ENCODE measurements around the gene NKAIN1. TPM values are rescaled to one million over a fixed set of nuclear protein-coding genes. Genes with fewer than 3 reads are reported as not detected.

NKAIN1 gene
- total RNA-seq, 1 experiment from 2014 or later: not detected

DNA sequence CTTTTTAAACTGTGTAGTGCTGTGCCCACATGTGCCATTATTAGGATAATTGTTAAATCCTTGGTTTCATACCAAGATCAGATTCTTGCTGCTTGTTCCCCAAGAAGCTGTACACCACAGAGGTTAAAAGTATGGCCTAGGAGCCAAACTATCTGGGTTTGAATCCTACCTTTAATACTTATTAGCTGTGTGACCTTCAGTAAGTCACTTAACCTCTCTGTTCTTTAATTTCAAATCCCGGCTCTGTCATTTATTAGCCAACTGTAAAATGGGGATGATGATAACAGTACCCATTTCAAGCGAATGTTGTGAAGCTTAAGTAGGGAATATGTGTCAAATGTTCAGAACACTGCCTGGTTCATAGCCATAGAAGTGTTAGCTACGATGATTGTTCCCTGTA is 32.6 kb downstream of the NKAIN1 start:
- Mint-ChIP-seq H3K9me3 (ENCODE audit: low read depth, unreplicated experiment) (no peaks in the 10 kb centered on the region), H3K4me1 (ENCODE audit: low read depth, unreplicated experiment) (no peaks in the 10 kb centered on the region), H3K36me3 (ENCODE audit: insufficient read depth, unreplicated experiment) (no peaks in the 10 kb centered on the region), H3K27ac (ENCODE audit: unreplicated experiment) (no peak overlapping the region), H3K4me3 (ENCODE audit: low read depth, unreplicated experiment) (no peak overlapping the region), H3K27me3 (ENCODE audit: unreplicated experiment) (no peaks in the 10 kb centered on the region)
- intact Hi-C loops (cut with micrococcal nuclease; ENCODE audit: unreplicated experiment): no loop called here
- CTCF ChIA-PET: interaction anchor here (0.6 kb wide), 1 partner anchor 11 kb away, joined by 5 read pairs; no protein-coding TSS in a partner anchor
- DNase-seq: no peak
- TF ChIP-seq, protein P1, sequence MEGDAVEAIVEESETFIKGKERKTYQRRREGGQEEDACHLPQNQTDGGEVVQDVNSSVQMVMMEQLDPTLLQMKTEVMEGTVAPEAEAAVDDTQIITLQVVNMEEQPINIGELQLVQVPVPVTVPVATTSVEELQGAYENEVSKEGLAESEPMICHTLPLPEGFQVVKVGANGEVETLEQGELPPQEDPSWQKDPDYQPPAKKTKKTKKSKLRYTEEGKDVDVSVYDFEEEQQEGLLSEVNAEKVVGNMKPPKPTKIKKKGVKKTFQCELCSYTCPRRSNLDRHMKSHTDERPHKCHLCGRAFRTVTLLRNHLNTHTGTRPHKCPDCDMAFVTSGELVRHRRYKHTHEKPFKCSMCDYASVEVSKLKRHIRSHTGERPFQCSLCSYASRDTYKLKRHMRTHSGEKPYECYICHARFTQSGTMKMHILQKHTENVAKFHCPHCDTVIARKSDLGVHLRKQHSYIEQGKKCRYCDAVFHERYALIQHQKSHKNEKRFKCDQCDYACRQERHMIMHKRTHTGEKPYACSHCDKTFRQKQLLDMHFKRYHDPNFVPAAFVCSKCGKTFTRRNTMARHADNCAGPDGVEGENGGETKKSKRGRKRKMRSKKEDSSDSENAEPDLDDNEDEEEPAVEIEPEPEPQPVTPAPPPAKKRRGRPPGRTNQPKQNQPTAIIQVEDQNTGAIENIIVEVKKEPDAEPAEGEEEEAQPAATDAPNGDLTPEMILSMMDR (IDR thresholded peaks at IDR 0.05; ENCODE audit: unreplicated experiment): no peak
- no TSS peak for BruUV-seq (replicated peaks)

DNA sequence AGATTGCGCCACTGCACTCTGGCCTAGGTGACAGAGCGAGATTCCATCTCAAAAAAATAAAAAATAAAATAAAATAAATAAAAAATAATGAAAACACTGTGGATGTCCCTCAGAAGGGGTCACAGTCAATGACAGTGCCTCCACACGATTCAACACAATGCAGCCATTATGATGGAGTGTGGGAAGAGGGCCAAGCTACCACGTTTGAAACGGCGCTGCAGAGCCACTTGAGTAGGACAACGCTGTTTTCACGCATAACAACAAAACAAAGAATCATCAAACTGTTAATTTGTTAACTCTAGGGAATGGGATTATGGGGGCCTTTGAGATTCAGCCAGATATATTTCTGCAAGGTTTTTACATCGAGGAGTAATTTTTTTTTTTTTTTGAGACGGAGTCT is 36.5 kb downstream of the NKAIN1 start:
- CTCF ChIA-PET: interaction anchor here (0.6 kb wide), 1 partner anchor 33 kb away, joined by 4 read pairs; no protein-coding TSS in a partner anchor
- DNase-seq: no peak
- no peaks in the 10 kb centered on the region for H3K9me3 Mint-ChIP-seq (ENCODE audit: low read depth, unreplicated experiment)
- TF ChIP-seq, protein P1 (IDR thresholded peaks at IDR 0.05; ENCODE audit: unreplicated experiment): no peak
- H3K27me3 Mint-ChIP-seq (ENCODE audit: unreplicated experiment): no peaks in the 10 kb centered on the region
- BruUV-seq (replicated peaks): no TSS peak
- H3K4me1 Mint-ChIP-seq (ENCODE audit: low read depth, unreplicated experiment): no peaks in the 10 kb centered on the region
- intact Hi-C loops (cut with micrococcal nuclease; ENCODE audit: unreplicated experiment): no loop called here
- no peak overlapping the region for H3K27ac Mint-ChIP-seq (ENCODE audit: unreplicated experiment)
- no peak overlapping the region for H3K4me3 Mint-ChIP-seq (ENCODE audit: low read depth, unreplicated experiment)
- no peaks in the 10 kb centered on the region for H3K36me3 Mint-ChIP-seq (ENCODE audit: insufficient read depth, unreplicated experiment)

DNA sequence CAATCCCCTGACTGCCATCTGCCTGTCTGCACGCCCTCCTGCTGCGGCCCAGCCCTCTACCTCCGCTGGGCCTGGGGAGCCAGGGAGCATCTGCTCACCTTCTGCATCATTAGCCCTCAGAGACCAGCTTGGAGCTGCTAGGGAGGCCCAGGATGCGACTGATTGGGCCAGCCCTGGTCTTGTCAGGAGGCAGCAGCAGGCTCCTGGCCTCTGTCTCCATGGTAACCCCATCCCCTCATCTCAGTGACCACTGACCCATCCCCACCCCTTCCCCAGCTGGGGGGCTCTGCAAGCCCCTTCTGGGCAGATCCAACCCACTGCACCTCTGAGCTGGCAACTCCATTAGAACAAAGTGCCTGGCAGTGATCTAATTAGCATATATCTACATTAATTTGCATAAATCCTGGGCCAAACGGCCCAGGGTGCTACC is 37.7 kb downstream of the NKAIN1 start:
- no peak overlapping the region for H3K4me3 Mint-ChIP-seq (ENCODE audit: low read depth, unreplicated experiment)
- CTCF ChIA-PET: interaction anchor here (0.7 kb wide), 1 partner anchor 14 kb away, joined by 3 read pairs; no protein-coding TSS in a partner anchor
- TF ChIP-seq, protein P1 (IDR thresholded peaks at IDR 0.05; ENCODE audit: unreplicated experiment): no peak

DNA sequence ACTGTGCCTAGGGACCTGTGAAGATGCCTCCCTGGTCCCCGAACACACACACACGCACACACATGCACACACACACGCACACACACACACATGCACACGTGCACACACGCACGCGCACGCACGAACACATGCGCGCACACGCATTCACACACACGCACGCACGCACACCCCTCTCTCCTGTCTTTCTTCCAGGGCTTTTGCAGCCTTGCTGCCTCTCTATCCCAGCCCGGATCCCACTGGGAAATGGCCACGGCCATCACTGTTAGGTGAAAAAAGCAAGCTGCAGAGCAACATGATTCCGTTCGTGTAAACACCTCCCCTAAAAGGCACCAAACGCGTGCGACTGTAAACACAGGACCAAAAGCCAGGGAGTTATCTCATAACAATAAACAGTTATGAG is 39.7 kb downstream of the NKAIN1 start:
- Mint-ChIP-seq H3K4me1 (ENCODE audit: low read depth, unreplicated experiment) (no peaks in the 10 kb centered on the region), H3K36me3 (ENCODE audit: insufficient read depth, unreplicated experiment) (no peaks in the 10 kb centered on the region), H3K27me3 (ENCODE audit: unreplicated experiment) (no peaks in the 10 kb centered on the region), H3K4me3 (ENCODE audit: low read depth, unreplicated experiment) (no peak overlapping the region), H3K9me3 (ENCODE audit: low read depth, unreplicated experiment) (no peaks in the 10 kb centered on the region), H3K27ac (ENCODE audit: unreplicated experiment) (no peak overlapping the region)
- CTCF ChIA-PET: no interaction called here
- BruUV-seq (replicated peaks): no TSS peak
- DNase-seq: no peak
- intact Hi-C loops (cut with micrococcal nuclease; ENCODE audit: unreplicated experiment): loop anchor here (5.0 kb wide), 1 partner anchor 97 kb away; the partner anchor contains the start of genes SNRNP40 and ZCCHC17
- TF ChIP-seq, protein P1 (IDR thresholded peaks at IDR 0.05; ENCODE audit: unreplicated experiment): no peak

More for the DNA sequence above, 37.7 kb downstream of the NKAIN1 start:
- BruUV-seq (replicated peaks): no TSS peak
- no peaks in the 10 kb centered on the region for H3K27me3 Mint-ChIP-seq (ENCODE audit: unreplicated experiment)
- H3K4me1 Mint-ChIP-seq (ENCODE audit: low read depth, unreplicated experiment): no peaks in the 10 kb centered on the region
- DNase-seq: no peak
- intact Hi-C loops (cut with micrococcal nuclease; ENCODE audit: unreplicated experiment): no loop called here
- no peaks in the 10 kb centered on the region for H3K36me3 Mint-ChIP-seq (ENCODE audit: insufficient read depth, unreplicated experiment)
- no peaks in the 10 kb centered on the region for H3K9me3 Mint-ChIP-seq (ENCODE audit: low read depth, unreplicated experiment)
- H3K27ac Mint-ChIP-seq (ENCODE audit: unreplicated experiment): no peak overlapping the region

Measured in Calu3 (cell line).